OCI-LY7 (cell line): ENCODE measurements around the gene PIGA.

Experiments used
- CTCF ChIP-seq: fragments of 200-600 bp; sonication (generic); conservative IDR thresholded peaks from 2 replicates; pipeline ENCODE4 v1.5.1; 2014; ENCODE audit warnings: mild to moderate bottlenecking, antibody characterized with exemption, low read length, moderate library complexity, mixed read lengths
- EZH2phosphoT487 ChIP-seq: fragments of 200-600 bp; sonication (generic); IDR thresholded peaks from 2 replicates; pipeline ENCODE4 v1.6.1; 2018; ENCODE audit warnings: low read depth, borderline replicate concordance, mild to moderate bottlenecking, mixed run types, antibody characterized with exemption, low read length, moderate library complexity, mixed read lengths

- TF ChIP-seq CTCF: no peak
- TF ChIP-seq EZH2phosphoT487: no peak
Measured at GRCh38 chrX:15315509-15315908, 19.8 kb downstream of the PIGA start, which contains the start of gene ASB11.
